Middle frontal gyrus (tissue), 1 donor: ENCODE measurements around the gene COX14.
A peak's percentile ranks its signal among the peaks of the same experiment; 100 is the strongest.

ENCODE experiments used
- DNase-seq: peaks from one replicate; pipeline ENCODE4 v3.0.0-alpha.2; 2015; ENCODE audit warnings: low spot score; ENCODE audit errors: extremely low spot score

The COX14 gene

DNA sequence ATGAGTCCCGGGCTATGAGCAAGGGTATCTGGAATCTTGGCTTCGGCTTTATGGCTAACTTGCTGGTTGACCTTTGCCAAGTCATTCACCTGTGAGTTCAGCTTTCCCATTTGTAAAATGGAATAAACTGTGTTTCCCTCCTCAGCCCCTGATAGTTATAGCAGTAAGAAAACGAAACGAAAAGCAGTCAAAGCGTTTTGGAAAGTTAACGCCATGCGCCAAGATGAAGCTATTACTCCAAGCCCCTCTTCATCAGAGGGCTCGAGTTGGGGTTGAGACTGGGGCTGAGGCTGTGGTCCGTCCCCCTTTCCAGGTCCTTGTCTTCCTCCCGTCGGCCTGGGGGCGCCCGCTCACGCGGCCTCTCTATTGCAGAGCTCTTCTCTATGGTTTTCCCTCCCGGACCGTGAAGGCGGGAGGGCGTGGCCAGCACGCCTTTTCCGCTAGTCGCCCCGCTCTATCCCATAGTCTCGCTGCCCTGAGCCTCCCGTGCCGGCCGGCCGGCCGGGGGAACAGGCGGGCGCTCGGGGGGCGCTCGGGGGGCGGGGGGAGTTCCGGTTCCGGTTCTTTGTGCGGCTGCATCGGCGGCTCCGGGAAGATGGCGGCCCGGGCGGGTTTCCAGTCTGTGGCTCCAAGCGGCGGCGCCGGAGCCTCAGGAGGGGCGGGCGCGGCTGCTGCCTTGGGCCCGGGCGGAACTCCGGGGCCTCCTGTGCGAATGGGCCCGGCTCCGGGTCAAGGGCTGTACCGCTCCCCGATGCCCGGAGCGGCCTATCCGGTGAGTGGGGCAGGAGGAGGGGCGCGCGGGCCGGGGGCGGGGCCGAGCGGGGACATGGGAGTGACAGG, 27.0 kb upstream of the COX14 start, which contains the start of gene SMARCD1:
Gene SMARCD1 (plus strand): TSS at position 568 of the 840 bp plus-strand sequence. CDS start 28 bp downstream, at position 596.
- DNase-seq: peak; percentile 89

DNA sequence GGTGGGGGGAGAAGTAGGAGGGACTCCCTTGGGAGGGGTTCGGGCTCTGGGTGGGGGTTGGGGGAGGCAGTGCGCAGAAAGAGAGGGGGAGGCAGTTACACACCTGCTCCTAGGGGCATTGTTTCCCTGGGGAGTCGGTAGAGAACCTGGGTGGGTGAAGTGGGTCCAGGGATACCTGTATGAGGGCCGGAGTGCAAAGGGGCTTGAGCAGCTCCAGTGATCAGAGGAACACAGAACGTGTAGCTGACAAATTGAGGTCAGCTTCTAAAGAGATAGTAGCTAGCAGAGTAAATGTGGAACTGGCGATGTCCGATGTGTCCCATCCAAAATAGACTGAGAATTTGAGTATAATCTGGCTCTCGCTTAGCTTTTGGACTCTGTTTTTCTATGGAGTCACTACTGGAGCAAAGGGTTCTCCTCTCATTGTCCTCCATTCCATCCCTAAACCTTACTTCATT, 26.4 kb upstream of the COX14 start:
- no peak for DNase-seq

- no peak for DNase-seq
These were observed 25.9 kb upstream of the COX14 start for GRCh38 chr12:50086148-50086547.

- no peak for DNase-seq
These were observed 24.9 kb upstream of the COX14 start for GRCh38 chr12:50087151-50087550.

DNA sequence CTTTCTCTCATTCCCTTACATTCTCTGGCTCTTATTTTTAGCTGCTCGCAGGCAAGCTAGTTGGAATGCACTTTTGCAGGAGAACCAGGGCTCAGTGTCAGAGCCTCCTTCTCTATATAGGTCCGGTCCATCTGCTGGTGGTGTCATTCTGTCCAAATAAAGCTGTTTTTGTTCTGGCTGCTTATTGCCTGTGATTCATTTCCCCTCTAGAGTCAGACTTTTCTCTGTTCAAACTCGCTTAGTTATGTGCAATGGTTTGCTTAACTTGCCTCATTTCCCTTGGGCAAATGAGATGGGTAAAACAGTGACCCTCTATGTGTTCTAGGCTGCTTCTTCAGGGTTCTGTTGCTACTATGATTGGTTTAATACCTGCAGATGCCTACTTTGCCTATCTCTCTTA, 24.0 kb upstream of the COX14 start:
- DNase-seq: no peak

DNA sequence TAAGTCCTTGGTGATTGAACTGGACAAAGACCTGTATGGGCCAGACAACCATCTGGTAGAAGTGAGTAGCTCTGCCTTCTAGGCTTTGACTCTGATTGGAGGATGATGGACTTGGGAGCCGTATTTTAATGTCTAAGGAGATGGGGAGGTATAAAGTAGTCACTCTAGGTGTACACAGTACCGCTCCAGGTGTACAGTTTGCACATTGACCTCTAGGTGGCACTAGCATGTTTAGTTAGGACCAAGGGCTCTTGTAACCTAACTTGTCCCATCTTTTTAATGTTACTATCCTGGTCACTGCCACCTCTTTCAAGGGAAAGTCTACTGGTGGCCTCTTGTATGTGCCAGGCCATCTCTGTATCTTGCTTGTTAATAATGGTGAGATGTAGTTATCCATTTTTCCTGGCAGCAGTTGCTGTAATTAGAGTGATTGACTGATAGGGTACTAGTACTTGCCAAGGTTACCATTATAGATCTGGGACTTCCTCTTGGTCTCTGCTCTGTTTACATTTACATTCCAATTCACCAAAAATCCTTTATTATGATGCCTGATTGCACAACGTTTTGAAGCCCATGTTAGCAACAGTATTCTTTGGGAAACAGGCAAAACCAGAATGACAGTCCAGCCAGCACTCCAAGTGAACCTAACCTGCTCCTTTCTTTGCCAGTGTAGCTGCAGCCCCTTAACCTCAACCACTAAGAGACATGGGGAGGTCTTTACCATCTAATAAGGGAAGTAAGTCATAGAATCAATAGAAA, 23.3 kb upstream of the COX14 start:
- DNase-seq: no peak

GRCh38 chr12:50089730-50090129, 22.3 kb upstream of the COX14 start:
- DNase-seq: no peak

DNA sequence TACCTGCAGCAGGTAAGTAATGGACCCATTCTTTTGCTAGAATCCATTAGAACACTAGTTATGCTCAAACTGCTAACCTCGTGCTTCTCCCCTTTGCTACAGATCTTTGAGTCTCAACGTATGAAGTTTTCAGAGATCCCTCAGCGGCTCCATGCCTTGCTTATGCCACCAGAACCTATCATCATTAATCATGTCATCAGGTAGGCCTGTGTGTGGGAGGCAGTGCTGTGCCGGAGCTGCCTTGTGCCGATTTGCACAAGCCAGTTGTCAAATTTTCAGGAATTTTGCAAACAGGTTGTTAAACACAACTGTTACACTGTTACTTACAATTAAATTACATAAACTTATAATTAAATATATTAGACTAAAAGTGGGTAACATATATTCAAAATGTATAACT, 21.6 kb upstream of the COX14 start:
- no peak for DNase-seq

DNA sequence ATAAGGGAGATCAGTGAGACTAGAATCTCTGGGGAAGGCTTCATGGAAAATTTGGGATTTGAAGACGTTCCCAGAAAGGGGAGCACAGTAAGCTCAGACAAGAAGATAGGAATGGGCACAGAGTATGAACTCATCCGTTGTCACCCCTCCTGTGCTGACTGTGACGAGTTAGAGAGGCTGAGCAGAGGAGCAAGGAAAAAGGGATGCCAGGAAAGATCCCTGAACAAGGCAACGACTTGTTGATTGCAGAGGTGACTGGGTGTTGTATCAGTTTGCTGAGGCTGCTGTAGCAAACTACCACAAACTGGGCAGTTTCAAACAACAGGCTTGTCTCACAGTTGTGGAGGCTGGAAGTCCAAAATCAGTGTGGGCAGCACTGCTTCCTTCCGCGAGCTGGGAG, 14.1 kb upstream of the COX14 start:
- DNase-seq: no peak

DNA sequence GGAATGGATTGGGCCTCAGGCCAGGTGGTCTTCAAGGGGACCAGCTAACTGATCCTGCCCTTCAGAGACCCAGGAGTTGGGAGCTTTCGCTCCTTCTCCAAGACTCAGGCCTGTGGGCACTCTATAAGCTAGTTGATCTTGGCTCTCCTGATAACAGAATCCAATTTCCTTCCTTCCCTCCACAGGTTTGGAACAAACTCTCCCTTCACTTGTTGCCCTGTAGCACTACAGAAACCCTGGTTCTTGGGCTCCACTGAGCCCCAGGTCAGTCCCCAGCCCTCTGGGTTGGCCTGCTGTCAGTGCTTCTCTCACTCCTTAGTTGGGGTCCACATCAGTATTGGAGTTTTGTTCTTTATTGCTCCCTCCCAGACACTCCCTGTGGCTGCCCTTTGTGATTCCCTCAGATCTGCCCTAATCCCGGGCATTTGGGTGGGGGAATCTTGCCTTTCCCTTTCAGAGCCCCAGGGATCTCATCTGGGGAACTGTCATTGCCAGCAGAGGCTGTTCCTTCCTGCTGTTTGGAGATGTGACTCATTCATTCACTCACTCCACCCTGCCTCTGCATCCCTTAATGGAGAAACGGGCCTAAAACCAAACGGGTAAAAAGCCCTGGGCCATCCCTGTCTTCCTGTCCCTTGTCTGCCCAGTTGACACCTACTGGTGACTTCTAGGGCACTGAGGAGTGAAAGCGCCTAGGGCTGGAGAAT, 12.6 kb upstream of the COX14 start:
- no peak for DNase-seq

DNA sequence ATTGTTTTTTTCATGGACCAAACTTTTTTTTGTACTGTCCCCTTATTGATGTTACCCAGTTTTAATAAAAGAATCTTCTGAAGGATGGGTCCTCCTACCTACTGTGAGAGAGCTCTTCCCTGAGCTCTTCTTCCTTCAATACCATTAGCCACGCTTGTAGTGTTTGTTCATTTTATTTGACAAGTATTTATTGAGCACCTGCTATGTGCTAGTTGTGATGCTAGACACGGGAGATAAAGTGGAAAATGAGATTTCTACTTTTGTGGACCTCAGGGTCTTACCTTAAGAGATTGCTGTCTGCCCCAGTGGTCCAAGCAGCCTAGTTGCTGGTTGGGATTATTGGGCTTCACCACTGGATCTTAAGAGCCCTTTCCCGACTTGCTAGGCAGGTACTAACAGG, 11.5 kb upstream of the COX14 start:
- DNase-seq: no peak

DNA sequence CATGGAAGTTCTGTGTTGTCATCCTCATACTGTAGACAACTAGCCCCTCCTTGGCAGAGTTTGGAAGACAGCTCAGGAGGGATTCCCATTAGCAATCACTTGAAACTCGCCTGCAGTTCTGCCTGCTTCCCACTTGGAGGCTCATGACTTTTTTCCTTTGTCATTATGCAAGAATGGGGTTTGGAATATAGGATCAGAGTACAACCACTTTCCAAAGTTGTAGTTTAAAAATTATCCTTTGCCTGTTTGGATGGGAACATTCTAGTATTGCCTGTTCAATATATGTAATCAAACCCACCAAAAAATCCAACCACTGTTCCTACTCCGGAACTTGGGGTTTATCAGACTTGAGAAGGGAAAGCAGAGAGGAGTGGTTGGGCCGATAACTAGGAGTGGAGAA, 10.4 kb upstream of the COX14 start:
- DNase-seq: no peak

- peak; percentile 35 for DNase-seq
These were observed 9.9 kb upstream of the COX14 start for GRCh38 chr12:50102131-50102531.

DNA sequence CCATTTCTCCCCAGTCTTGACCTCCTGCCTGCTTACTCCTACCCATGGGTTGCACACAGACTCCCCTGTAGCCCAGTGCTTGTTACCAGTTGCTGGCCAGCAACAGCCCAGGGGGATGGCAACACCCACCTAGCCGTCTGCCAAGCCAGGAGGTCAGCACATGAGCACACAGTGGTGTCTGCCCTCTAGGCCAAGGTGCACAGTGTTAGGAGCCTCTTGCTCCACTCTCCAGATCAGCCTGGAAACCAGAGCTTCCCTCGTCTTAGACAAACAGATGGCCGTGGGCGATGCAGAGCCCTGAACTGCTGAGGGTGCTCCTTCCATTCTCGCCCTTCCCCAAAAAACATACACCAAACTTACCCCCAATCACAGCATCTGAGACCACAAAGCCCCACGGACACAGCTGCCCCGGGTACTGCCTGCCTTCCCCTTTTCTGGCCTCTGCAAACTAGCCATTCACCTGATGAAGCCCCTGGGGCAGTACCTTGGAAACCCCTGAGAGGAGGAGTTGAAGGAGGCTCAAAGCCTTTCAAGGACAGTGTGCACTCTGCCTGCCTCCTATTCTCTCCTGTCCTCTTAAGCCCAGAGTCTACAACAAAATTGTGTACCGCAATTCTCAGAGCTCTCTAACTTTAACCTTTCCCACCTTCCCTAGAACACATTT, 9.3 kb upstream of the COX14 start:
- no peak for DNase-seq

DNA sequence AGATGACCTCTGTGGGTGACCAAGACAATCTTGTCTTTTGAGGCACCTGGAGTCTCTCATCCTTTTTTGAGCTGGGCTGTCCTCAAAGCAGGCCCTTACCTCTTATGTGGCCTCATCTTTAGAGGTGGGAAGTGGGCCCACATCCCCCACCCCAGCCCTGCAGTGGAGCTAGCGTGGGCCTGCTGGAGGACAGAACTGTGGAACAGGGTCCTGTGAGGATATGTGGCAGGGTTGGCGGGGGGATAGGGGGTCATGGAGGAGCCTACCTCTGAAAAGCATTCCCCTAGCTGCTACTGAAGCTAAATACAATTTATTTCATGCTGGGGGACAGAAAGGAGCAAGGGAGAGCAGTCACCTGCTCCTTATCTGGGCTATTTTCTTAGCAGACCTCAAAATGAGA, 8.7 kb upstream of the COX14 start:
- DNase-seq: no peak

- peak; percentile 79 for DNase-seq
These were observed 8.2 kb upstream of the COX14 start, which contains the start of gene GPD1 for GRCh38 chr12:50103767-50104321. TSS of gene GPD1 (plus strand) at chr12:50104008. CDS start at chr12:50104051, 43 bp downstream.

DNA sequence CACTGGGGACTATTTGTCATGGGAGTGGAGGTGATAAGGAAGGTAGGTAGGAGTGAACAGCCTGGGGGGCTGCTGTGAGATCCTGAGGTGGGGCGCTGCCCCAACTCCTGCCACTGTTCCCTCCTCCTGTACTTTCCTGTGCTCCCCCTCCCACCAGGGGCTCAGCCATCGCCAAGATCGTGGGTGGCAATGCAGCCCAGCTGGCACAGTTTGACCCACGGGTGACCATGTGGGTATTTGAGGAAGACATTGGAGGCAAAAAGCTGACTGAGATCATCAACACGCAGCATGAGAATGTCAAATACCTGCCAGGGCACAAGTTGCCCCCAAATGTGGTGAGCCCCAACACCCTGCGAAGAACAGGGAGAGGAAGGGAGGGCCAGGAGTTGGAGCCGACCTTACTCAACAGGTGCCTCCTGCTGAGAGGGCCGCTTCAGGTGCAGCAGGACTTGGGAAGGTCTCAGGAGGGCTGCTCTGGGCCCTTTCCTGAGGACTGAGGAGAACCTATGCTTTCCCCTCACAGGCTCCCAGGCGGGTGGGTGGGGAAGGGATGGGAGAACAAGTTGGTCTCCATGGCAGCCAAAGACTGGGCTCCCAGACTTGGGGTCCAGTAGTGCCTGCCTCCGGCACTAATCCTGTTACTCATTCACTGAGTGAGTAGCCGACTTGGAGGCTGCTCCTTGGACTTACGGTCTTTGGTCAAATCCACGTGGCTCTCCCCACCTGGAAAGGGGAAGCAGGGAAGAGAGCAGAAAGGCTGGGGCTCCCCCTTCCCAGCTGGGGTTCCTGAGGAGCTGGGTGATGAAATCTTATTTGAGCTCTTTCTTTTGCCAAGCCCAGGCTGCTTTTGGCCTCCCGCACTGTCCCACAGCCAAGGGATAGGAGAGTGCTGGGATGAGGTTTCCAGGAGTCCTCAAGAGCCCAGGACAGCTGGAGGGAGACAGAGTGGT, 7.3 kb upstream of the COX14 start:
- DNase-seq: no peak

DNA sequence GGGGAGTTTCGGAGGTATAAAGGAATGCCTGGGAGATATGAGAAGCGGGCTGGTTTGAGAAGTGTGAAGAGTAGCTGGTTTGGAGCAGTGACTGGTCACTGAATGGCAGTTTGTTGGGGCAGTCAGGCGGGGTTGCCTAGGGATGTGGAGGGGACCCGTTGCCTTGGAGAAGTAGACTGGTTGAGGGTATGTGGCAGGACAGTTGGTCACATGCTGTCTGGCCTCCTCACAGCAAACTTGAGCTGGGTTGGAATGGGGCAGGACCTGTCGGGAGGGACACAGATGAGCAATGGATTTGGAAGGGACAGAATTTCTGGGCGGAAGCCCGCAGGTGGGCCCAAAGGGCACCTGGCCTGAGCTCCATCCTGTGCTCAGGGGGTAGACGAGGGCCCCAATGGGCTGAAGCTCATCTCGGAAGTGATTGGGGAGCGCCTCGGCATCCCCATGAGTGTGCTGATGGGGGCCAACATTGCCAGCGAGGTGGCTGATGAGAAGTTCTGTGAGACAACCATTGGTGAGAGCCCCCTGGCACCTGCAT, 6.1 kb upstream of the COX14 start:
- DNase-seq: no peak

GRCh38 chr12:50106907-50107306, 5.1 kb upstream of the COX14 start:
- DNase-seq: no peak
